IMR-90 (cell line): ENCODE data around the gene IGF1R. TPM values are rescaled to one million over a fixed set of nuclear protein-coding genes. Genes with fewer than 3 reads are reported as not detected.

Source experiments
- ATAC-seq: fragments of 200-7000 bp; cut with Tn5 transposase; 2 replicates; pipeline ENCODE4 v1.9.1; 2020; ENCODE audit warnings: low read depth, mild to moderate bottlenecking, moderate library complexity
- BruUV-seq: library from RNA; stranded (reverse); fragments of 400-500 nt; replicated peaks from 2 replicates; lab custom pipeline; 2021; lab: Mats Ljungman, UMichigan
- CTCF ChIA-PET: fragments of 300-600 bp; formaldehyde crosslinking; extraction: SDS; loops from one replicate; lab custom pipeline; 2021; ENCODE audit warnings: antibody characterized with exemption; lab: Yijun Ruan, JAX
- POLR2A ChIA-PET: fragments of 300-600 bp; sonication (Branson Sonifier 250); formaldehyde crosslinking; loops from one replicate; lab custom pipeline; 2022; ENCODE audit warnings: antibody characterized with exemption; ENCODE audit not compliant: unreplicated experiment; lab: Charles Lee
- DNase-seq: peaks from one replicate; pipeline ENCODE4 v3.0.0; 2013
- H2AFZ ChIP-seq: replicated peaks from 2 replicates; pipeline ENCODE3; 2013; ENCODE audit warnings: low read length, mild to moderate bottlenecking; ENCODE audit not compliant: poor library complexity
- H2AK5ac ChIP-seq: 2 replicates; pipeline ENCODE4 v1.6.1; 2013; ENCODE audit warnings: low read depth, low read length, inconsistent platforms
- H2AK9ac ChIP-seq: replicated peaks from 2 replicates; pipeline ENCODE3; 2013; ENCODE audit warnings: mild to moderate bottlenecking, low read depth, low read length, moderate library complexity; ENCODE audit not compliant: poor library complexity
- H2BK120ac ChIP-seq: 2 replicates; pipeline ENCODE4 v1.6.1; 2013; ENCODE audit warnings: low read depth, low read length, inconsistent platforms
- H2BK15ac ChIP-seq: 3 replicates; pipeline ENCODE4 v1.6.1; 2013; ENCODE audit warnings: low read depth, low read length, inconsistent platforms
- H2BK20ac ChIP-seq: 2 replicates; pipeline ENCODE4 v1.6.1; 2013; ENCODE audit warnings: low read depth, mild to moderate bottlenecking, inconsistent platforms, low read length, moderate library complexity
- H2BK5ac ChIP-seq: 2 replicates; pipeline ENCODE4 v1.6.1; 2013; ENCODE audit warnings: mild to moderate bottlenecking, low read depth, low read length, inconsistent platforms; ENCODE audit not compliant: poor library complexity, severe bottlenecking
- H3K14ac ChIP-seq: replicated peaks from 2 replicates; pipeline ENCODE4 v1.6.1; 2013; ENCODE audit warnings: low read depth, low read length, inconsistent platforms
- H3K18ac ChIP-seq: 2 replicates; pipeline ENCODE4 v1.6.1; 2013; ENCODE audit warnings: low read depth, low read length, control low read depth
- H3K23ac ChIP-seq: 2 replicates; pipeline ENCODE4 v1.6.1; 2013; ENCODE audit warnings: low read depth, low read length, inconsistent platforms
- H3K27ac ChIP-seq: 2 replicates; pipeline ENCODE4 v1.5.1; 2013; ENCODE audit warnings: mild to moderate bottlenecking, control low read depth, low read length; ENCODE audit not compliant: insufficient read depth
- H3K27me3 ChIP-seq: 2 replicates; pipeline ENCODE4 v1.6.1; 2013; ENCODE audit warnings: low read length; ENCODE audit not compliant: control insufficient read depth, insufficient read depth
- H3K36me3 ChIP-seq: 2 replicates; pipeline ENCODE4 v1.6.1; 2013; ENCODE audit warnings: low read length, mixed read lengths; ENCODE audit not compliant: control insufficient read depth, insufficient read depth
- H3K4ac ChIP-seq: 2 replicates; pipeline ENCODE4 v1.6.1; 2013; ENCODE audit warnings: low read depth, low read length, inconsistent platforms
- H3K4me1 ChIP-seq: 2 replicates; pipeline ENCODE4 v1.6.1; 2013; ENCODE audit warnings: low read length, mixed read lengths; ENCODE audit not compliant: control insufficient read depth, insufficient read depth
- H3K4me2 ChIP-seq: 2 replicates; pipeline ENCODE4 v1.6.1; 2013; ENCODE audit warnings: low read depth, mild to moderate bottlenecking, control low read depth, low read length, moderate library complexity
- H3K4me3 ChIP-seq: 2 replicates; pipeline ENCODE4 v1.5.1; 2013; ENCODE audit warnings: low read depth, mild to moderate bottlenecking, control low read depth, low read length, moderate library complexity; ENCODE audit not compliant: insufficient read depth
- H3K56ac ChIP-seq: 2 replicates; pipeline ENCODE4 v1.6.1; 2013; ENCODE audit warnings: low read length, inconsistent platforms; ENCODE audit not compliant: insufficient read depth; ENCODE audit errors: extremely low read depth
- H3K79me1 ChIP-seq, 2 experiments: 2 replicates each; pipeline ENCODE4 v1.6.1; 2013; ENCODE audit warnings: low read length in 2 of 2, inconsistent platforms in 1 of 2, low read depth in 1 of 2
- H3K9ac ChIP-seq: 2 replicates; pipeline ENCODE4 v1.6.1; 2013; ENCODE audit warnings: low read depth, low read length, control low read depth
- H3K9me1 ChIP-seq: 2 replicates; pipeline ENCODE4 v1.6.1; 2013; ENCODE audit warnings: low read length, inconsistent platforms; ENCODE audit not compliant: insufficient read depth
- H3K9me3 ChIP-seq: 2 replicates; pipeline ENCODE4 v1.6.1; 2013; ENCODE audit warnings: low read length; ENCODE audit not compliant: control insufficient read depth, insufficient read depth
- H4K20me1 ChIP-seq: 2 replicates; pipeline ENCODE4 v1.6.1; 2013; ENCODE audit warnings: low read length, inconsistent platforms; ENCODE audit not compliant: insufficient read depth
- H4K5ac ChIP-seq: 2 replicates; pipeline ENCODE4 v1.6.1; 2013; ENCODE audit warnings: mild to moderate bottlenecking, low read depth, low read length, control low read depth
- H4K8ac ChIP-seq, 2 experiments: 2 replicates each; pipeline ENCODE4 v1.6.1; 2013; ENCODE audit warnings: low read depth in 2 of 2, low read length in 2 of 2, control low read depth in 1 of 2, inconsistent platforms in 1 of 2
- H4K91ac ChIP-seq: 2 replicates; pipeline ENCODE4 v1.6.1; 2013; ENCODE audit warnings: low read depth, low read length, inconsistent platforms; ENCODE audit not compliant: insufficient read depth
- BHLHE40 ChIP-seq: fragments of 150-350 bp; IDR thresholded peaks from 2 replicates; pipeline ENCODE4 v1.6.1; 2016; ENCODE audit warnings: mild to moderate bottlenecking, low read depth, low read length
- CEBPB ChIP-seq: IDR thresholded peaks from 2 replicates; pipeline ENCODE4 v1.6.1; 2012; ENCODE audit warnings: low read depth, low read length, improper control_type of control experiment
- CHD1 ChIP-seq: IDR thresholded peaks from 2 replicates; pipeline ENCODE4 v1.6.1; 2012; ENCODE audit warnings: low read depth, low read length, improper control_type of control experiment
- CTCF ChIP-seq: conservative IDR thresholded peaks from 2 replicates; pipeline ENCODE4 v1.5.1; 2012; ENCODE audit warnings: mild to moderate bottlenecking, low read depth, low read length, improper control_type of control experiment
- ELK1 ChIP-seq: fragments of 150-350 bp; IDR thresholded peaks from 2 replicates; pipeline ENCODE4 v1.6.1; 2016; ENCODE audit warnings: low read depth, mild to moderate bottlenecking, low read length, moderate library complexity, borderline replicate concordance
- FOS ChIP-seq: fragments of 150-350 bp; IDR thresholded peaks from 2 replicates; pipeline ENCODE4 v1.6.1; 2016; ENCODE audit warnings: low read depth, low read length
- MAFK ChIP-seq: IDR thresholded peaks from 2 replicates; pipeline ENCODE4 v1.6.1; 2012; ENCODE audit warnings: low read depth, low read length, improper control_type of control experiment
- MAZ ChIP-seq: IDR thresholded peaks from 2 replicates; pipeline ENCODE4 v1.6.1; 2012; ENCODE audit warnings: low read depth, mild to moderate bottlenecking, low read length, improper control_type of control experiment, moderate library complexity, borderline replicate concordance
- MXI1 ChIP-seq: IDR thresholded peaks from 2 replicates; pipeline ENCODE4 v1.6.1; 2012; ENCODE audit warnings: low read depth, mild to moderate bottlenecking, low read length, moderate library complexity, borderline replicate concordance
- NFE2L2 ChIP-seq: fragments of 150-350 bp; IDR thresholded peaks from 2 replicates; pipeline ENCODE4 v1.6.1; 2016; ENCODE audit warnings: low read depth, mild to moderate bottlenecking, low read length
- POLR2A ChIP-seq: IDR thresholded peaks from 2 replicates; pipeline ENCODE4 v1.6.1; 2012; ENCODE audit warnings: mild to moderate bottlenecking, low read depth, low read length
- RAD21 ChIP-seq: IDR thresholded peaks from 2 replicates; pipeline ENCODE4 v1.6.1; 2012; ENCODE audit warnings: low read length, improper control_type of control experiment
- RCOR1 ChIP-seq: IDR thresholded peaks from 2 replicates; pipeline ENCODE4 v1.6.1; 2012; ENCODE audit warnings: mild to moderate bottlenecking, low read length, improper control_type of control experiment; ENCODE audit not compliant: insufficient replicate concordance
- RFX5 ChIP-seq: IDR thresholded peaks from 2 replicates; pipeline ENCODE4 v1.8.0; 2012; ENCODE audit warnings: low read depth, mild to moderate bottlenecking, low read length, moderate library complexity
- SMC3 ChIP-seq: fragments of 150-350 bp; IDR thresholded peaks from 2 replicates; pipeline ENCODE4 v1.6.1; 2016; ENCODE audit warnings: low read depth, mild to moderate bottlenecking, antibody characterized with exemption, low read length, moderate library complexity
- WGBS, 2 experiments: methylation state at CpG; one replicate each; pipeline versions ENCODE4 v1.1.5 to v1.1.7; 2013; ENCODE audit warnings: missing lambda C conversion rate in 2 of 2; ENCODE audit not compliant: insufficient read length in 1 of 2; ENCODE audit errors: extremely low coverage in 2 of 2; 5-methylcytosine and 5-hydroxymethylcytosine counted together
- dilution Hi-C: fragments of 300-500 bp; cut with HindIII; formaldehyde crosslinking; loops from one replicate; pipeline ENCODE4 v1.14.3; 2018; ENCODE audit warnings: low sequenced_read_pairs; ENCODE audit not compliant: unreplicated experiment
- in situ Hi-C: fragments of 300-500 bp; cut with MboI; formaldehyde crosslinking; loops from 3 replicates; pipeline ENCODE4 v1.14.3; 2019; ENCODE audit warnings: low sequenced_read_pairs, inconsistent platforms, mixed read lengths
- intact Hi-C: fragments of 100-400 bp; cut with micrococcal nuclease; formaldehyde crosslinking; loops from 2 replicates; pipeline ENCODE4 v1.10.0; 2022
- polyA plus RNA-seq, 3 experiments: library from polyadenylated mRNA; depleted of rRNA; stranded (reverse); fragments of >200 nt; gene quantifications; 2 replicates each; pipeline ENCODE4 v1.2.3, GENCODE V29; 2012; ENCODE audit warnings: low replicate concordance in 1 of 3
- total RNA-seq: library from RNA; depleted of rRNA; stranded (reverse); fragments of >200 nt; gene quantifications from 2 replicates; pipeline ENCODE4 v1.2.3, GENCODE V29; 2012
- TF ChIP-seq, protein P1 (sequence below): fragments of 150-350 bp; IDR thresholded peaks from 2 replicates; pipeline ENCODE4 v1.6.1; 2017; ENCODE audit warnings: mild to moderate bottlenecking, antibody characterized with exemption, low read length, low read depth

Gene IGF1R
- total and polyA plus RNA-seq, 2 of the 4 experiments (the other 2 are of a cell fraction), result 24.0 to 24.9 TPM

- no peak overlapping the region for H2BK15ac ChIP-seq
- no peaks in the 10 kb centered on the region for H3K79me1 ChIP-seq
- no peaks in the 10 kb centered on the region for H4K20me1 ChIP-seq
- ATAC-seq (no peak), DNase-seq (no peak)
- H2AFZ ChIP-seq, result no peak overlapping the region
- H3K4ac ChIP-seq, result no peak overlapping the region
- H2BK5ac ChIP-seq, result no peak overlapping the region
- H2AK5ac ChIP-seq, result no peak overlapping the region
- dilution Hi-C loops (no loop called here), intact Hi-C loops (no loop called here), in situ Hi-C loops (no loop called here)
- H2BK120ac ChIP-seq, result no peak overlapping the region
- H3K4me3 ChIP-seq, result no peak overlapping the region
- no peak overlapping the region for H4K8ac ChIP-seq
- ChIA-PET POLR2A (no interaction called here), CTCF (no interaction called here)
- TF ChIP-seq FOS (no peak), MXI1 (no peak), POLR2A (no peak), BHLHE40 (no peak), CTCF (no peak), MAFK (no peak), NFE2L2 (no peak), RCOR1 (no peak), MAZ (no peak), CEBPB (no peak), RAD21 (no peak), RFX5 (no peak), ELK1 (no peak), CHD1 (no peak), SMC3 (no peak)
- TF ChIP-seq, protein P1, sequence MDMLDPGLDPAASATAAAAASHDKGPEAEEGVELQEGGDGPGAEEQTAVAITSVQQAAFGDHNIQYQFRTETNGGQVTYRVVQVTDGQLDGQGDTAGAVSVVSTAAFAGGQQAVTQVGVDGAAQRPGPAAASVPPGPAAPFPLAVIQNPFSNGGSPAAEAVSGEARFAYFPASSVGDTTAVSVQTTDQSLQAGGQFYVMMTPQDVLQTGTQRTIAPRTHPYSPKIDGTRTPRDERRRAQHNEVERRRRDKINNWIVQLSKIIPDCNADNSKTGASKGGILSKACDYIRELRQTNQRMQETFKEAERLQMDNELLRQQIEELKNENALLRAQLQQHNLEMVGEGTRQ, result no peak
- H3K9me1 ChIP-seq, result no peaks in the 10 kb centered on the region
- H4K5ac ChIP-seq, result no peak overlapping the region
- no peaks in the 10 kb centered on the region for H3K4me1 ChIP-seq
- H3K9ac ChIP-seq, result no peak overlapping the region
- H3K36me3 ChIP-seq, result no peaks in the 10 kb centered on the region
- H3K27me3 ChIP-seq, result peaks cover 32% of the 10 kb centered on the region
- no peak overlapping the region for H3K14ac ChIP-seq
- 0 out of 2 replicates have a peak, but pooled peaks cover 2% of the 10 kb centered on the region for H3K9me3 ChIP-seq
- H3K4me2 ChIP-seq, result no peak overlapping the region
- no peak overlapping the region for H3K56ac ChIP-seq
- H3K27ac ChIP-seq, result no peak overlapping the region
- no peak overlapping the region for H2BK20ac ChIP-seq
- H2AK9ac ChIP-seq, result no peak overlapping the region
- H3K18ac ChIP-seq, result no peak overlapping the region
- no peak overlapping the region for H3K23ac ChIP-seq
- no peak overlapping the region for H4K91ac ChIP-seq
- WGBS, 2 experiments, result 72% methylated on average over 4 of the region's 4 CpGs; no CpG with 5 or more reads in 1 of the 2 experiments
- no TSS peak for BruUV-seq
These were observed 22.2 kb upstream of the IGF1R start for GRCh38 chr15:98626153-98626552.
